ENCODE measurements around the gene CEMP1.

The CEMP1 gene

DNA sequence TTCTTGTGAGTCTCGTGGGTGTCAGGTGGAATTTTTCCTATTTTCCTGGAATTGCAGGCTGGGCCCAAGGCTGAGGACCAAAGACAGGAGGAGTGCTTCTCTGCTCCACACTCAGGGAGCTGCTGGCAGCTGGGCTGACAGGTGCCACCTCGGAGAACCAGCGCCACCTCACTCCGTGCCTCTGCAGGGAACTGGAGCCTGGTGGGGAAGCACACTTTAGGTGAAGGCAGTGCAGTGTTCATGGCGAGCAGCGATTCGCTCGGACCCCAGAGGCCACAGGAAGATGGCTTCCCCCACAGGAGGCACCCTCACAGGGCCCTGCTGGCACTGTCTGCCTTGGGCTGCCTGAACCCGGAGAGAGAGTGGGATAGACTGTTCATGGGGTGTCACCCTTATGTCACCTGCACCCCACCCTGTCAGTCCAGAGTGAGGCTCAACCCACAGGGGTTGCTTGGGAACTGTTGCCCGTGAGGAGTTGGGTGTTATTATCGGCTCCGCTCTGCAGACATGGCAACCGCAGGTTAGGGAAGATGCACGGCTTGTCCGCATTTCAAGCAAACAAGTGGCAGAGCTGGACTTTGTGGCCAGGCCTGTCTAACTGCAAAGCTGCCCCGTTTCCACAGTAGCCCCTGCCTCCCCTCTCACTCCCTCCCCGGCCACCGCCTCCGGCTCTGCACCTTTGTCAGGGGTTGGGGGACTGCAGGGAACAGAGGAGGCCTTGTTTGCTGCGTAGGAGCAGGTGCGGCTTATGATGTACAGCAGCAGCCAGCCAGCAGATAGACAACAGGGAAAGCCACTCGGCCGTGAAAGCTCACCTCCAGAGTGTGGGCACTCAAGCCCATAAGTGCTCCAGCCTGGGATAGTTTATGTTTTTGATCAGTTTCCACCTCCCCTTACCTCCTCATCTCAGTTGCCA lies 40.8 kb downstream of the CEMP1 start:
- Histone ChIP-seq H3K36me3 (ENCODE audit: control insufficient read depth, insufficient read depth, low read length) (no peaks in the 10 kb centered on the region), H3K27ac (no peak overlapping the region), H3K79me2 (peaks cover 12% of the 10 kb centered on the region), H3K27me3 (ENCODE audit: control insufficient read depth, insufficient read depth, low read length) (no peaks in the 10 kb centered on the region), H3K9ac (no peak overlapping the region), H3K9me3 (ENCODE audit: control insufficient read depth, low read length) (no peaks in the 10 kb centered on the region), H3K4me2 (ENCODE audit: low read length) (no peak overlapping the region), H3K4me1 (no peaks in the 10 kb centered on the region), H2AFZ (no peak overlapping the region), H3K4me3 (ENCODE audit: low read depth, low read length) (no peak overlapping the region)
- TF ChIP-seq, protein P1, sequence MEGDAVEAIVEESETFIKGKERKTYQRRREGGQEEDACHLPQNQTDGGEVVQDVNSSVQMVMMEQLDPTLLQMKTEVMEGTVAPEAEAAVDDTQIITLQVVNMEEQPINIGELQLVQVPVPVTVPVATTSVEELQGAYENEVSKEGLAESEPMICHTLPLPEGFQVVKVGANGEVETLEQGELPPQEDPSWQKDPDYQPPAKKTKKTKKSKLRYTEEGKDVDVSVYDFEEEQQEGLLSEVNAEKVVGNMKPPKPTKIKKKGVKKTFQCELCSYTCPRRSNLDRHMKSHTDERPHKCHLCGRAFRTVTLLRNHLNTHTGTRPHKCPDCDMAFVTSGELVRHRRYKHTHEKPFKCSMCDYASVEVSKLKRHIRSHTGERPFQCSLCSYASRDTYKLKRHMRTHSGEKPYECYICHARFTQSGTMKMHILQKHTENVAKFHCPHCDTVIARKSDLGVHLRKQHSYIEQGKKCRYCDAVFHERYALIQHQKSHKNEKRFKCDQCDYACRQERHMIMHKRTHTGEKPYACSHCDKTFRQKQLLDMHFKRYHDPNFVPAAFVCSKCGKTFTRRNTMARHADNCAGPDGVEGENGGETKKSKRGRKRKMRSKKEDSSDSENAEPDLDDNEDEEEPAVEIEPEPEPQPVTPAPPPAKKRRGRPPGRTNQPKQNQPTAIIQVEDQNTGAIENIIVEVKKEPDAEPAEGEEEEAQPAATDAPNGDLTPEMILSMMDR (IDR thresholded peaks at IDR 0.05), result no peak

DNA sequence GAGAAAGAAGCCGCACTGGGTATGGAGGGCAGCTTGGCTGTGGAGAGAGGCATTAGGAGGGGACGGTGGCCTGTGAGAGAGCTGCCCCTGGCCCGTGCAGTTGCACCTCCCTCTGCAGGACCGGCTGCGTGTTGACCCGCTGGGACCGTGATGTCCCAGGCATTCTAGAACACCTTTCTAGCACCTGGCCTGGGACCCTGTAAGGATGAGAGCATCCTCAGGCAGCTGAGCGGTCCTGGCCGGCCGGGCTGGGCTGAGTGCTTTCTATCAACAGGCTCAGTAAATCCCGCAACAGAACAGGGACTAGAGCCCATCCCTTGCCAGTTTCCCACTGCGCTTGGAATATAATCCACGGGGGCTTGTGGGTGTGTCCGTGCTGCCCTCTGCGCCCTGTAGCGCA lies 41.6 kb downstream of the CEMP1 start:
- H3K4me1 ChIP-seq, result no peaks in the 10 kb centered on the region
- no peaks in the 10 kb centered on the region for H3K27me3 ChIP-seq (ENCODE audit: control insufficient read depth, insufficient read depth, low read length)
- H3K4me3 ChIP-seq (ENCODE audit: low read depth, low read length), result no peak overlapping the region
- no peak overlapping the region for H3K9ac ChIP-seq
- peaks cover 12% of the 10 kb centered on the region for H3K79me2 ChIP-seq
- TF ChIP-seq, protein P1 (IDR thresholded peaks at IDR 0.05), result no peak
- H3K4me2 ChIP-seq (ENCODE audit: low read length), result no peak overlapping the region
- H3K9me3 ChIP-seq (ENCODE audit: control insufficient read depth, low read length), result no peaks in the 10 kb centered on the region
- no peak overlapping the region for H3K27ac ChIP-seq
- no peak overlapping the region for H2AFZ ChIP-seq
- no peaks in the 10 kb centered on the region for H3K36me3 ChIP-seq (ENCODE audit: control insufficient read depth, insufficient read depth, low read length)

DNA sequence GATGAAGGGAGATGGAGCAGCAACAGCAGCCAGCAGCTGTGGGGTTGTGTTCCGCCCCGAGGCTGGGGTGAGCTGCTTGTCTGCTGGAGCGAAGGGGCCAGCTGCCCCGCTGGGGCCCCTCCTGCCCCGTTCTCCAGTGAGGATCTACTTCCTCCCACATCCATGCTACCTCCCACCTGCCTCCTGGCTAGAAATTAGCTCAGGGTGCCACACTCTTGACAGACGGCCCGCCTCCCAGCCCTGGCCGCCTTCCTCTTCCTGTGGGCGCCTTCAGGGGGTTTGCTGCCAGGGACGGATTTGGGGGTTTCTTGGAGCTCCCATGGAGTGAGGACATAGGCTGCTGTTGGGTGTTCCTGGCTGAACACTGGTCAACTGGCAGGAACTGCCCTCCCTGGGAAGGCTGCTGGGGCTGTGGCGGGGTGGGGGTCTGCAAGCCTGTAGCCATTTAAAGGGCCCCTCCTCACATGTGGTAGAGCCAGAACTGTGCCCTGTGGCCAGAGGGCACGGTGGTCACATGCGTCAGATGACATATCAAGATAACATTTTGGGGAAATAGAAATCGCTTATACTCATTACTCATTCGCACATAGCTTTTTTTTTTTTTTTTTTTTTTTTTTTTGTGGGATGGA lies 43.2 kb downstream of the CEMP1 start:
- peaks cover 12% of the 10 kb centered on the region for H3K79me2 ChIP-seq
- TF ChIP-seq, protein P1 (IDR thresholded peaks at IDR 0.05), result no peak
- no peak overlapping the region for H3K27ac ChIP-seq
- no peak overlapping the region for H2AFZ ChIP-seq
- H3K4me3 ChIP-seq (ENCODE audit: low read depth, low read length), result no peak overlapping the region
- no peaks in the 10 kb centered on the region for H3K9me3 ChIP-seq (ENCODE audit: control insufficient read depth, low read length)
- no peaks in the 10 kb centered on the region for H3K4me1 ChIP-seq
- no peak overlapping the region for H3K9ac ChIP-seq
- H3K27me3 ChIP-seq (ENCODE audit: control insufficient read depth, insufficient read depth, low read length), result no peaks in the 10 kb centered on the region
- H3K36me3 ChIP-seq (ENCODE audit: control insufficient read depth, insufficient read depth, low read length), result no peaks in the 10 kb centered on the region
- no peak overlapping the region for H3K4me2 ChIP-seq (ENCODE audit: low read length)

DNA sequence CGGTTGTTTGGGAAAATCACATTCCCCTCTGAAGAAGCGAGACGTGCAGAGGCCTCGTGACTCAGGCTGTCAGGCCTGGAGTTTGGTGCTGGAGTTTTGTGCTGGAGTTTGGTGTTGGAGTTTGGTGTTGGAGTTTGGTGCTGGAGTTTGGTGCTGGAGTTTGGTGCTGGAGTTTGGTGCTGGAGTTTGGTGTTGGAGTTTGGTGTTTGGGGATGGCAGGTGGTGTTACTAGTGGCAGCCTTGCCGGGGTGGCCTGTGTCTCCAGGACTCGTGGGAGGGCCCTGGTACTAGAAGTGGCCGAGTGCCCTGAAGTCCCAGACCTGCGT lies 43.7 kb downstream of the CEMP1 start:
- no peak overlapping the region for H3K4me3 ChIP-seq (ENCODE audit: low read depth, low read length)
- H3K9me3 ChIP-seq (ENCODE audit: control insufficient read depth, low read length), result no peaks in the 10 kb centered on the region
- no peak overlapping the region for H3K4me2 ChIP-seq (ENCODE audit: low read length)
- no peaks in the 10 kb centered on the region for H3K27me3 ChIP-seq (ENCODE audit: control insufficient read depth, insufficient read depth, low read length)
- no peak overlapping the region for H3K9ac ChIP-seq
- H3K27ac ChIP-seq, result no peak overlapping the region
- H2AFZ ChIP-seq, result no peak overlapping the region
- no peaks in the 10 kb centered on the region for H3K36me3 ChIP-seq (ENCODE audit: control insufficient read depth, insufficient read depth, low read length)
- TF ChIP-seq, protein P1 (IDR thresholded peaks at IDR 0.05), result no peak
- no peaks in the 10 kb centered on the region for H3K4me1 ChIP-seq
- H3K79me2 ChIP-seq, result peaks cover 12% of the 10 kb centered on the region

Data from parathyroid adenoma (tissue), 2 donors.